ENCODE measurements around the gene RASSF1. TPM values are rescaled to one million over a fixed set of nuclear protein-coding genes. Genes with fewer than 3 reads are reported as not detected.
A peak's percentile ranks its signal among the peaks of the same experiment; 100 is the strongest.

Gene RASSF1
- polyA plus RNA-seq, 2 of the 4 experiments (the other 2 are of a cell fraction) = 14.4 to 15.4 TPM

- TF ChIP-seq, protein P1, sequence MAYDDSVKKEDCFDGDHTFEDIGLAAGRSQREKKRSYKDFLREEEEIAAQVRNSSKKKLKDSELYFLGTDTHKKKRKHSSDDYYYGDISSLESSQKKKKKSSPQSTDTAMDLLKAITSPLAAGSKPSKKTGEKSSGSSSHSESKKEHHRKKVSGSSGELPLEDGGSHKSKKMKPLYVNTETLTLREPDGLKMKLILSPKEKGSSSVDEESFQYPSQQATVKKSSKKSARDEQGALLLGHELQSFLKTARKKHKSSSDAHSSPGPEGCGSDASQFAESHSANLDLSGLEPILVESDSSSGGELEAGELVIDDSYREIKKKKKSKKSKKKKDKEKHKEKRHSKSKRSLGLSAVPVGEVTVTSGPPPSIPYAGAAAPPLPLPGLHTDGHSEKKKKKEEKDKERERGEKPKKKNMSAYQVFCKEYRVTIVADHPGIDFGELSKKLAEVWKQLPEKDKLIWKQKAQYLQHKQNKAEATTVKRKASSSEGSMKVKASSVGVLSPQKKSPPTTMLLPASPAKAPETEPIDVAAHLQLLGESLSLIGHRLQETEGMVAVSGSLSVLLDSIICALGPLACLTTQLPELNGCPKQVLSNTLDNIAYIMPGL (CRISPR knock-in tag; IDR thresholded peaks at IDR 0.05; ENCODE audit: borderline replicate concordance) = no peak
- TF ChIP-seq, protein P2, sequence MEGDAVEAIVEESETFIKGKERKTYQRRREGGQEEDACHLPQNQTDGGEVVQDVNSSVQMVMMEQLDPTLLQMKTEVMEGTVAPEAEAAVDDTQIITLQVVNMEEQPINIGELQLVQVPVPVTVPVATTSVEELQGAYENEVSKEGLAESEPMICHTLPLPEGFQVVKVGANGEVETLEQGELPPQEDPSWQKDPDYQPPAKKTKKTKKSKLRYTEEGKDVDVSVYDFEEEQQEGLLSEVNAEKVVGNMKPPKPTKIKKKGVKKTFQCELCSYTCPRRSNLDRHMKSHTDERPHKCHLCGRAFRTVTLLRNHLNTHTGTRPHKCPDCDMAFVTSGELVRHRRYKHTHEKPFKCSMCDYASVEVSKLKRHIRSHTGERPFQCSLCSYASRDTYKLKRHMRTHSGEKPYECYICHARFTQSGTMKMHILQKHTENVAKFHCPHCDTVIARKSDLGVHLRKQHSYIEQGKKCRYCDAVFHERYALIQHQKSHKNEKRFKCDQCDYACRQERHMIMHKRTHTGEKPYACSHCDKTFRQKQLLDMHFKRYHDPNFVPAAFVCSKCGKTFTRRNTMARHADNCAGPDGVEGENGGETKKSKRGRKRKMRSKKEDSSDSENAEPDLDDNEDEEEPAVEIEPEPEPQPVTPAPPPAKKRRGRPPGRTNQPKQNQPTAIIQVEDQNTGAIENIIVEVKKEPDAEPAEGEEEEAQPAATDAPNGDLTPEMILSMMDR (IDR thresholded peaks at IDR 0.05) = 0 out of 3 replicates have a peak, but pooled peaks have one; percentile 9
- ATAC-seq (no peak; a peak in 1 of 6 replicates), FAIRE-seq (no peak), DNase-seq (ENCODE audit: low read depth in 1 of 2, low spot score in 1 of 2) (peak; percentile 47 to 56)
- CTCF ChIA-PET = interaction anchor here (0.6 to 1.7 kb wide), 7 partner anchors 12 to 1557 kb away, joined by 3 to 5 read pairs (median 4); partner anchors contain the start of gene TUSC2
- no peak overlapping the region for H3K4me2 ChIP-seq
- H3K9me3 ChIP-seq = no peaks in the 10 kb centered on the region
- no peak overlapping the region for H3K27ac ChIP-seq
- H3K4me1 ChIP-seq = peaks cover 40% of the 10 kb centered on the region
- POLR2A ChIA-PET = no interaction called here
- WGBS (ENCODE audit: missing lambda C conversion rate) = 0% methylated on average over 2 of the region's 2 CpGs
- H3K4me3 ChIP-seq = no peak overlapping the region
Measured at GRCh38 chr3:50352781-50353180, 12.1 kb upstream of the RASSF1 start.

- H3K4me3 ChIP-seq = peak overlapping the region; percentile 76
- DNase-seq (ENCODE audit: low read depth in 1 of 2, low spot score in 1 of 2) (no peak), FAIRE-seq (no peak), ATAC-seq (no peak; a peak in 1 of 6 replicates)
- ChIA-PET CTCF (interaction anchor here (1.3 to 5.3 kb wide), 4 partner anchors 191 to 263 kb away, joined by 3 to 32 read pairs (median 4); no protein-coding TSS in a partner anchor), POLR2A (interaction anchor here (0.6 to 1.6 kb wide), 3 partner anchors 8 to 23 kb away, joined by 5 to 13 read pairs (median 10); partner anchors contain the start of genes TMEM115 and TUSC2)
- H3K4me2 ChIP-seq = peak overlapping the region; percentile 99
- WGBS (ENCODE audit: missing lambda C conversion rate) = 62% methylated on average over 10 of the region's 11 CpGs
- no peaks in the 10 kb centered on the region for H3K9me3 ChIP-seq
- peak overlapping the region; percentile 97 to 100 for H3K27ac ChIP-seq
- no peak for TF ChIP-seq EP300 (IDR thresholded peaks at IDR 0.05)
- TF ChIP-seq REST (IDR thresholded peaks at IDR 0.05) = 0 out of 2 replicates have a peak, but pooled peaks have one; percentile 3
- TF ChIP-seq HOXA7 (CRISPR knock-in tag; IDR thresholded peaks at IDR 0.05) = no peak
- TF ChIP-seq NPAS2 (CRISPR knock-in tag; IDR thresholded peaks at IDR 0.05; ENCODE audit: borderline replicate concordance) = no peak
- peaks cover 30% of the 10 kb centered on the region for H3K4me1 ChIP-seq
Measured at GRCh38 chr3:50351323-50351697, 10.7 kb upstream of the RASSF1 start.

- no peak for FAIRE-seq
- Histone ChIP-seq H3K9me3 (no peaks in the 10 kb centered on the region), H3K4me3 (peak within 1 kb of the TSS; percentile 76), H3K4me1 (peaks cover 28% of the 10 kb centered on the region; the same call in 2 of the 3 replicates), H3K4me2 (peak within 1 kb of the TSS; percentile 99), H3K27ac (peak within 1 kb of the TSS; percentile 97 to 100)
- peak; percentile 77; the same call in 1 of the 2 replicates for TF ChIP-seq HOXB13 (CRISPR knock-in tag; IDR thresholded peaks at IDR 0.05; ENCODE audit: low read depth)
- TF ChIP-seq JUN (IDR thresholded peaks at IDR 0.05) = peak; percentile 31 to 80; a peak in 3 of 5 replicates
- peak; percentile 68 for TF ChIP-seq POLR2A (IDR thresholded peaks at IDR 0.05; ENCODE audit: low read length)
- TF ChIP-seq PHF8 (IDR thresholded peaks at IDR 0.05; ENCODE audit: borderline replicate concordance, low read depth) = peak; percentile 44; the same call in 1 of the 2 replicates
- TF ChIP-seq MAX (IDR thresholded peaks at IDR 0.05) = peak; percentile 96
- TF ChIP-seq HOXA7 (CRISPR knock-in tag; IDR thresholded peaks at IDR 0.05) = no peak
- TF ChIP-seq, protein P2 (IDR thresholded peaks at IDR 0.05) = no peak
- no peak for TF ChIP-seq POLR2AphosphoS2 (conservative IDR thresholded peaks at IDR 0.05; ENCODE audit: low read length)
- peak; percentile 97 for TF ChIP-seq E2F6 (IDR thresholded peaks at IDR 0.05; ENCODE audit: borderline replicate concordance, low read depth)
- TF ChIP-seq ATOH8 (CRISPR knock-in tag; IDR thresholded peaks at IDR 0.05; ENCODE audit: low read depth) = peak; percentile 64; the same call in 1 of the 2 replicates
- peak; percentile 92 for DNase-seq (ENCODE audit: low read depth in 1 of 2, low spot score in 1 of 2)
- ATAC-seq = peak; percentile 86 to 91
- WGBS (ENCODE audit: missing lambda C conversion rate) = 1% methylated on average over 18 of the region's 64 CpGs
- POLR2A ChIA-PET = interaction anchor here (0.6 to 1.6 kb wide), 5 partner anchors 8 to 218 kb away, joined by 3 to 13 read pairs (median 5); partner anchors contain the start of genes HEMK1, TMEM115 and TUSC2
- CTCF ChIA-PET = interaction anchor here (1.2 to 5.3 kb wide), 6 partner anchors 39 to 264 kb away, joined by 3 to 32 read pairs (median 4); no protein-coding TSS in a partner anchor
Measured at GRCh38 chr3:50350527-50351322, 10.1 kb upstream of the RASSF1 start, which contains the start of the genes CYB561D2 and NPRL2. CYB561D2 (plus strand) TSS chr3:50350862; CDS start chr3:50351434, 572 bp downstream. NPRL2 (minus strand) TSS chr3:50350775; CDS start chr3:50350652, 123 bp downstream.
